Prostate gland (tissue), 2 donors: ENCODE measurements around the gene OSBPL2. TPM values are rescaled to one million over a fixed set of nuclear protein-coding genes. Genes with fewer than 3 reads are reported as not detected.
A peak's percentile ranks its signal among the peaks of the same experiment; 100 is the strongest.

ENCODE experiments used
- DNase-seq: peaks from one replicate; pipeline ENCODE4 v3.0.0-alpha.2; 2019; ENCODE audit warnings: low spot score
- H3K27ac ChIP-seq, 2 donors: fragments of 200-600 bp; sonication (generic); 2 replicates each; pipeline ENCODE4 v1.5.1; 2017 to 2019
- H3K27me3 ChIP-seq: fragments of 200-600 bp; sonication (generic); replicated peaks from 2 replicates; pipeline ENCODE4 v1.5.1; 2019; ENCODE audit not compliant: insufficient read depth
- H3K36me3 ChIP-seq, 2 donors: fragments of 200-600 bp; sonication (generic); 1 replicate in 1 of 2; 2 replicates in 1 of 2; pipeline versions ENCODE4 v1.5.1 to v1.8.1; 2017 to 2019
- H3K4me1 ChIP-seq: fragments of 200-600 bp; sonication (generic); replicated peaks from 2 replicates; pipeline ENCODE4 v1.5.1; 2019
- H3K4me3 ChIP-seq, 2 donors: fragments of 200-600 bp; sonication (generic); 2 replicates each; pipeline ENCODE4 v1.5.1; 2017 to 2019
- H3K9me3 ChIP-seq: fragments of 200-600 bp; sonication (generic); 2 replicates; pipeline ENCODE4 v1.5.1; 2017
- CTCF ChIP-seq, 4 experiments: fragments of 200-600 bp in 2 of 4; fragments of 450-650 bp in 2 of 4; sonication (generic) in 2 of 4; IDR thresholded peaks; 1 replicate in 3 of 4; 2 replicates in 1 of 4; pipeline ENCODE4 v1.5.1; 2016 to 2019; ENCODE audit warnings: antibody characterized with exemption in 4 of 4, mild to moderate bottlenecking in 2 of 4, moderate library complexity in 2 of 4
- POLR2A ChIP-seq: fragments of 450-650 bp; IDR thresholded peaks from one replicate; pipeline ENCODE4 v1.6.1; 2016; ENCODE audit warnings: antibody characterized with exemption, mild to moderate bottlenecking
- POLR2AphosphoS5 ChIP-seq: sonication (generic); formaldehyde crosslinking; IDR thresholded peaks from one replicate; pipeline ENCODE4 v1.6.1; 2017; ENCODE audit warnings: antibody characterized with exemption
- WGBS: methylation state at CpG from one replicate; pipeline ENCODE4 v1.1.5; 2018; 5-methylcytosine and 5-hydroxymethylcytosine counted together
- intact Hi-C: fragments of 100-400 bp; cut with DNase I; formaldehyde crosslinking; loops from one replicate; pipeline ENCODE4 v1.14.2; 2022
- total RNA-seq, 2 donors: library from RNA; depleted of rRNA; stranded (reverse); fragments of >200 nt; gene quantifications; one replicate each; pipeline ENCODE4 v1.1.0, GENCODE V29; 2016

OSBPL2 gene
- total RNA-seq, 2 donors from 2014 or later: 33.5 to 50.6 TPM

- Histone ChIP-seq H3K4me3 (peak overlapping the region; percentile 84 to 91), H3K36me3 (peaks cover 0 to 8% of the 10 kb centered on the region in 2 donors), H3K27me3 (no peaks in the 10 kb centered on the region), H3K9me3 (no peaks in the 10 kb centered on the region), H3K27ac (peak overlapping the region; percentile 98 to 99), H3K4me1 (peaks cover 24% of the 10 kb centered on the region)
- intact Hi-C loops: loop anchor here (2.0 to 10.0 kb wide), 2 partner anchors 75 to 193 kb away; no protein-coding TSS in a partner anchor
- 3% methylated on average over 24 of the region's 24 CpGs for WGBS
- DNase-seq: peak; percentile 87
- peak; percentile 72 to 96 (median 84) for TF ChIP-seq CTCF (IDR thresholded peaks at IDR 0.05)
- peak; percentile 14 for TF ChIP-seq POLR2A
- peak; percentile 77 for TF ChIP-seq POLR2AphosphoS5
Measured at GRCh38 chr20:62301773-62302340, 63.5 kb downstream of the OSBPL2 start.

GRCh38 chr20:62302341-62303061, 64.2 kb downstream of the OSBPL2 start, which contains the start of gene ADRM1:
Gene ADRM1 (plus strand): TSS chr20:62302997. CDS start chr20:62303569, 572 bp downstream.
- intact Hi-C loops: loop anchor here (2.0 to 10.0 kb wide), 2 partner anchors 74 to 192 kb away; no protein-coding TSS in a partner anchor

GRCh38 chr20:62303062-62303339, 64.7 kb downstream of the OSBPL2 start:
- Histone ChIP-seq H3K4me1 (peaks cover 24% of the 10 kb centered on the region), H3K36me3 (peaks cover 0 to 16% of the 10 kb centered on the region in 2 donors), H3K27me3 (no peaks in the 10 kb centered on the region), H3K9me3 (no peaks in the 10 kb centered on the region), H3K4me3 (peak overlapping the region; percentile 84 to 91), H3K27ac (peak overlapping the region; percentile 98 to 99)
- DNase-seq: no peak
- WGBS: 0% methylated on average over 5 of the region's 39 CpGs
- intact Hi-C loops: loop anchor here (2.0 to 10.0 kb wide), 2 partner anchors 74 to 192 kb away; no protein-coding TSS in a partner anchor
- TF ChIP-seq POLR2A: no peak
- no peak for TF ChIP-seq POLR2AphosphoS5
- TF ChIP-seq CTCF (IDR thresholded peaks at IDR 0.05): no peak

More at GRCh38 chr20:62302341-62303061, 64.2 kb downstream of the OSBPL2 start, which contains the start of gene ADRM1:
- Histone ChIP-seq H3K4me3 (peak within 1 kb of the TSS; percentile 84 to 91), H3K27ac (peak within 1 kb of the TSS; percentile 98 to 99), H3K4me1 (peaks cover 25% of the 10 kb centered on the region), H3K27me3 (no peaks in the 10 kb centered on the region), H3K9me3 (no peaks in the 10 kb centered on the region), H3K36me3 (peaks cover 0 to 11% of the 10 kb centered on the region in 2 donors)
- under 1% methylated on average over 52 of the region's 81 CpGs for WGBS
- TF ChIP-seq POLR2AphosphoS5 (peak; percentile 95), CTCF (IDR thresholded peaks at IDR 0.05) (peak; percentile 95 to 99 (median 98)), POLR2A (peak; percentile 57)
- DNase-seq: peak; percentile 95

- H3K4me3 ChIP-seq: peak overlapping the region; percentile 84 to 91
- TF ChIP-seq CTCF (IDR thresholded peaks at IDR 0.05) (no peak), POLR2A (no peak), POLR2AphosphoS5 (no peak)
- peaks cover 0 to 22% of the 10 kb centered on the region in 2 donors for H3K36me3 ChIP-seq
- DNase-seq: no peak
- no peaks in the 10 kb centered on the region for H3K9me3 ChIP-seq
- intact Hi-C loops: loop anchor here (2.0 to 10.0 kb wide), 2 partner anchors 73 to 191 kb away; no protein-coding TSS in a partner anchor
- no peaks in the 10 kb centered on the region for H3K27me3 ChIP-seq
- 3% methylated on average over 66 of the region's 66 CpGs for WGBS
- H3K4me1 ChIP-seq: peaks cover 28% of the 10 kb centered on the region
- peak overlapping the region; percentile 98 to 99 for H3K27ac ChIP-seq
Measured at GRCh38 chr20:62303340-62304226, 65.3 kb downstream of the OSBPL2 start.
